ENCODE measurements around the gene CCDC47.

The CCDC47 gene

GRCh38 chr17:63773272-63774140 is at the start of gene CCDC47:
Gene CCDC47 (minus strand): TSS chr17:63773597. CDS start chr17:63766175, 7,422 bp downstream.
- no peaks in the 10 kb centered on the region for H3K9me3 Mint-ChIP-seq
- H3K36me3 Mint-ChIP-seq (ENCODE audit: low read depth) = peaks cover 86% of the 10 kb centered on the region
- H3K27me3 Mint-ChIP-seq = no peaks in the 10 kb centered on the region

GRCh38 chr17:63822537-63822936 is 49.1 kb upstream of the CCDC47 start:
- no peak overlapping the region for H3K4me3 Mint-ChIP-seq
- H3K36me3 Mint-ChIP-seq (ENCODE audit: low read depth) = peaks cover 100% of the 10 kb centered on the region
- peaks cover 55% of the 10 kb centered on the region for H3K4me1 Mint-ChIP-seq (ENCODE audit: low read depth)
- no peak for DNase-seq
- no peaks in the 10 kb centered on the region for H3K27me3 Mint-ChIP-seq
- H3K27ac Mint-ChIP-seq = peak overlapping the region; percentile 100
- H3K9me3 Mint-ChIP-seq = no peaks in the 10 kb centered on the region

More at GRCh38 chr17:63773272-63774140, at the start of gene CCDC47:
- DNase-seq = peak; percentile 99
- peak within 1 kb of the TSS; percentile 98 for H3K4me3 Mint-ChIP-seq
- H3K4me1 Mint-ChIP-seq (ENCODE audit: low read depth) = peaks cover 59% of the 10 kb centered on the region
- peak within 1 kb of the TSS; percentile 100 for H3K27ac Mint-ChIP-seq

GRCh38 chr17:63821804-63822203 is 48.4 kb upstream of the CCDC47 start:
- H3K9me3 Mint-ChIP-seq = no peaks in the 10 kb centered on the region

GRCh38 chr17:63820963-63821561 is 47.7 kb upstream of the CCDC47 start:
- H3K4me1 Mint-ChIP-seq (ENCODE audit: low read depth) = peaks cover 52% of the 10 kb centered on the region
- no peak for DNase-seq
- H3K9me3 Mint-ChIP-seq = no peaks in the 10 kb centered on the region
- no peaks in the 10 kb centered on the region for H3K27me3 Mint-ChIP-seq
- peak overlapping the region; percentile 100 for H3K27ac Mint-ChIP-seq
- H3K36me3 Mint-ChIP-seq (ENCODE audit: low read depth) = peaks cover 100% of the 10 kb centered on the region
- H3K4me3 Mint-ChIP-seq = no peak overlapping the region

More at GRCh38 chr17:63821804-63822203, 48.4 kb upstream of the CCDC47 start:
- Mint-ChIP-seq H3K27me3 (no peaks in the 10 kb centered on the region), H3K27ac (peak overlapping the region; percentile 100), H3K4me1 (ENCODE audit: low read depth) (peaks cover 55% of the 10 kb centered on the region), H3K36me3 (ENCODE audit: low read depth) (peaks cover 100% of the 10 kb centered on the region), H3K4me3 (no peak overlapping the region)
- no peak for DNase-seq

- H3K4me3 Mint-ChIP-seq = peak overlapping the region; percentile 6
- H3K36me3 Mint-ChIP-seq (ENCODE audit: low read depth) = peaks cover 100% of the 10 kb centered on the region
These were observed 46.5 kb upstream of the CCDC47 start for GRCh38 chr17:63819585-63820537.

GRCh38 chr17:63819131-63819530 is 45.7 kb upstream of the CCDC47 start:
- H3K4me1 Mint-ChIP-seq (ENCODE audit: low read depth) = peaks cover 35% of the 10 kb centered on the region
- H3K9me3 Mint-ChIP-seq = no peaks in the 10 kb centered on the region
- peaks cover 100% of the 10 kb centered on the region for H3K36me3 Mint-ChIP-seq (ENCODE audit: low read depth)
- no peak overlapping the region for H3K4me3 Mint-ChIP-seq
- H3K27ac Mint-ChIP-seq = peak overlapping the region; percentile 100
- no peak for DNase-seq
- H3K27me3 Mint-ChIP-seq = no peaks in the 10 kb centered on the region

More at GRCh38 chr17:63819585-63820537, 46.5 kb upstream of the CCDC47 start:
- H3K9me3 Mint-ChIP-seq = no peaks in the 10 kb centered on the region
- H3K27me3 Mint-ChIP-seq = no peaks in the 10 kb centered on the region
- peak overlapping the region; percentile 100 for H3K27ac Mint-ChIP-seq
- DNase-seq = no peak
- peaks cover 42% of the 10 kb centered on the region for H3K4me1 Mint-ChIP-seq (ENCODE audit: low read depth)

- no peak overlapping the region for H3K4me3 Mint-ChIP-seq
- no peaks in the 10 kb centered on the region for H3K9me3 Mint-ChIP-seq
- peaks cover 100% of the 10 kb centered on the region for H3K36me3 Mint-ChIP-seq (ENCODE audit: low read depth)
- H3K27ac Mint-ChIP-seq = peak overlapping the region; percentile 100
- H3K27me3 Mint-ChIP-seq = no peaks in the 10 kb centered on the region
- H3K4me1 Mint-ChIP-seq (ENCODE audit: low read depth) = peaks cover 25% of the 10 kb centered on the region
- no peak for DNase-seq
These were observed 44.5 kb upstream of the CCDC47 start for GRCh38 chr17:63817736-63818385.

GRCh38 chr17:63816669-63817068 is 43.3 kb upstream of the CCDC47 start:
- peaks cover 100% of the 10 kb centered on the region for H3K36me3 Mint-ChIP-seq (ENCODE audit: low read depth)
- peak overlapping the region; percentile 42 for H3K27ac Mint-ChIP-seq
- no peak overlapping the region for H3K4me3 Mint-ChIP-seq
- H3K4me1 Mint-ChIP-seq (ENCODE audit: low read depth) = peaks cover 16% of the 10 kb centered on the region
- H3K9me3 Mint-ChIP-seq = no peaks in the 10 kb centered on the region
- DNase-seq = no peak
- H3K27me3 Mint-ChIP-seq = no peaks in the 10 kb centered on the region

- Mint-ChIP-seq H3K4me1 (ENCODE audit: low read depth) (peaks cover 12% of the 10 kb centered on the region), H3K9me3 (no peaks in the 10 kb centered on the region), H3K27ac (peak overlapping the region; percentile 84), H3K4me3 (no peak overlapping the region), H3K36me3 (ENCODE audit: low read depth) (peaks cover 100% of the 10 kb centered on the region), H3K27me3 (no peaks in the 10 kb centered on the region)
- DNase-seq = no peak
These were observed 42.7 kb upstream of the CCDC47 start for GRCh38 chr17:63816123-63816522.

GRCh38 chr17:63809970-63810369 is 36.6 kb upstream of the CCDC47 start:
- H3K27ac Mint-ChIP-seq = no peak overlapping the region
- H3K9me3 Mint-ChIP-seq = no peaks in the 10 kb centered on the region
- H3K36me3 Mint-ChIP-seq (ENCODE audit: low read depth) = peaks cover 98% of the 10 kb centered on the region
- no peak overlapping the region for H3K4me3 Mint-ChIP-seq
- peaks cover 13% of the 10 kb centered on the region for H3K4me1 Mint-ChIP-seq (ENCODE audit: low read depth)
- no peaks in the 10 kb centered on the region for H3K27me3 Mint-ChIP-seq
- DNase-seq = no peak

- peak overlapping the region; percentile 61 for H3K27ac Mint-ChIP-seq
- DNase-seq = no peak
- no peak overlapping the region for H3K4me3 Mint-ChIP-seq
- peaks cover 95% of the 10 kb centered on the region for H3K36me3 Mint-ChIP-seq (ENCODE audit: low read depth)
- no peaks in the 10 kb centered on the region for H3K9me3 Mint-ChIP-seq
- peaks cover 13% of the 10 kb centered on the region for H3K4me1 Mint-ChIP-seq (ENCODE audit: low read depth)
- H3K27me3 Mint-ChIP-seq = no peaks in the 10 kb centered on the region
These were observed 32.2 kb upstream of the CCDC47 start for GRCh38 chr17:63805591-63805990.

GRCh38 chr17:63804328-63804727 is 30.9 kb upstream of the CCDC47 start:
- DNase-seq = no peak
- no peak overlapping the region for H3K4me3 Mint-ChIP-seq
- H3K36me3 Mint-ChIP-seq (ENCODE audit: low read depth) = peaks cover 95% of the 10 kb centered on the region
- peak overlapping the region; percentile 62 for H3K27ac Mint-ChIP-seq
- H3K4me1 Mint-ChIP-seq (ENCODE audit: low read depth) = peaks cover 13% of the 10 kb centered on the region
- H3K27me3 Mint-ChIP-seq = no peaks in the 10 kb centered on the region
- H3K9me3 Mint-ChIP-seq = no peaks in the 10 kb centered on the region

- no peaks in the 10 kb centered on the region for H3K9me3 Mint-ChIP-seq
- H3K4me3 Mint-ChIP-seq = no peak overlapping the region
- no peak overlapping the region for H3K27ac Mint-ChIP-seq
- H3K36me3 Mint-ChIP-seq (ENCODE audit: low read depth) = peaks cover 97% of the 10 kb centered on the region
- H3K27me3 Mint-ChIP-seq = no peaks in the 10 kb centered on the region
- no peak for DNase-seq
- H3K4me1 Mint-ChIP-seq (ENCODE audit: low read depth) = no peaks in the 10 kb centered on the region
These were observed 27.4 kb upstream of the CCDC47 start for GRCh38 chr17:63800783-63801182.

Data from activated T-cell treated with anti-CD3 and anti-CD28 coated beads, Interleukin-2, amount 50 U/mL, for 24 hours (primary cell).